Lower leg skin (tissue), 4 donors: Measurements from ENCODE around the gene ATP4A. TPM values are rescaled to one million over a fixed set of nuclear protein-coding genes. Genes with fewer than 3 reads are reported as not detected.

Experiments
- DNase-seq, 2 donors: peaks; one replicate each; pipeline ENCODE4 v3.0.0-alpha.2; 2019; ENCODE audit warnings: low spot score in 2 of 2
- H3K4me3 ChIP-seq: fragments of 200-600 bp; sonication (generic); 2 replicates; pipeline ENCODE4 v1.5.1; 2017; ENCODE audit warnings: mild to moderate bottlenecking, low read depth; ENCODE audit not compliant: poor library complexity, severe bottlenecking
- POLR2A ChIP-seq, 2 donors: fragments of 450-650 bp; IDR thresholded peaks; one replicate each; pipeline ENCODE4 v1.6.1; 2016 to 2017; ENCODE audit warnings: antibody characterized with exemption in 2 of 2, mild to moderate bottlenecking in 1 of 2, moderate library complexity in 1 of 2
- WGBS, 2 donors: methylation state at CpG; one replicate each; pipeline ENCODE4 v1.1.5; 2018; 5-methylcytosine and 5-hydroxymethylcytosine counted together
- intact Hi-C: fragments of 100-400 bp; cut with DNase I; formaldehyde crosslinking; loops from one replicate; pipeline ENCODE4 v1.15.0; 2023; ENCODE audit warnings: low total_unique reads
- total RNA-seq, 4 donors: library from RNA; depleted of rRNA; stranded (reverse); fragments of >200 nt; gene quantifications; one replicate each; pipeline ENCODE4 v1.1.0, GENCODE V29; 2016
- TF ChIP-seq, protein P1 (sequence below), 3 donors: fragments of 450-650 bp; IDR thresholded peaks; one replicate each; pipeline ENCODE4 v1.5.1; 2016; ENCODE audit warnings: antibody characterized with exemption in 3 of 3, mild to moderate bottlenecking in 3 of 3, moderate library complexity in 2 of 3

Gene ATP4A
- total RNA-seq, 4 donors from 2014 or later: not detected

DNA sequence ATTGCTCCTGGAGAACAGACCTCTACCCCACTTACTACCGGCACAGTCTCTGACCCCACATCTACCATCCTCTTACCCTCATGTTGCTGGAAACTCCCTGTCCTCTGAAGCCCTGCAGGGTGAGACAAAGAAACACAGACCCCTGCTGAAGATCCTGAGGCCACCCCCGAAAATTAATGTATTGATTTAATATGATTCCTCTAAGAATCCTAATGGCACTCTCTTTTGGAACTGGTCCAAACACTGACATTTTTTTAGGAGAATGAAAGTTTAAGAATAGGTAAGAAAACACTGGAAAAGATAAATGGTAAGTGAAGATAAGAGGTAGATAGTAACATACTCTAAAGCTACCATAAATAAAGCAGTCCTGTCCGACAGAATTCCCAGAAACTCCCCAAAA, 55.3 kb downstream of the ATP4A start:
- WGBS, 2 donors: 89 to 90% methylated on average over 3 of the region's 3 CpGs
- intact Hi-C loops: no loop called here
- no peak for DNase-seq
- no peak overlapping the region for H3K4me3 ChIP-seq
- TF ChIP-seq, protein P1, sequence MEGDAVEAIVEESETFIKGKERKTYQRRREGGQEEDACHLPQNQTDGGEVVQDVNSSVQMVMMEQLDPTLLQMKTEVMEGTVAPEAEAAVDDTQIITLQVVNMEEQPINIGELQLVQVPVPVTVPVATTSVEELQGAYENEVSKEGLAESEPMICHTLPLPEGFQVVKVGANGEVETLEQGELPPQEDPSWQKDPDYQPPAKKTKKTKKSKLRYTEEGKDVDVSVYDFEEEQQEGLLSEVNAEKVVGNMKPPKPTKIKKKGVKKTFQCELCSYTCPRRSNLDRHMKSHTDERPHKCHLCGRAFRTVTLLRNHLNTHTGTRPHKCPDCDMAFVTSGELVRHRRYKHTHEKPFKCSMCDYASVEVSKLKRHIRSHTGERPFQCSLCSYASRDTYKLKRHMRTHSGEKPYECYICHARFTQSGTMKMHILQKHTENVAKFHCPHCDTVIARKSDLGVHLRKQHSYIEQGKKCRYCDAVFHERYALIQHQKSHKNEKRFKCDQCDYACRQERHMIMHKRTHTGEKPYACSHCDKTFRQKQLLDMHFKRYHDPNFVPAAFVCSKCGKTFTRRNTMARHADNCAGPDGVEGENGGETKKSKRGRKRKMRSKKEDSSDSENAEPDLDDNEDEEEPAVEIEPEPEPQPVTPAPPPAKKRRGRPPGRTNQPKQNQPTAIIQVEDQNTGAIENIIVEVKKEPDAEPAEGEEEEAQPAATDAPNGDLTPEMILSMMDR (IDR thresholded peaks at IDR 0.05): no peak
- no peak for TF ChIP-seq POLR2A (IDR thresholded peaks at IDR 0.05)

- no peak for TF ChIP-seq POLR2A (IDR thresholded peaks at IDR 0.05)
- TF ChIP-seq, protein P1 (IDR thresholded peaks at IDR 0.05): no peak
- WGBS, 2 donors: 77 to 85% methylated on average over 11 of the region's 11 CpGs
- DNase-seq: no peak
- intact Hi-C loops: no loop called here
- no peak overlapping the region for H3K4me3 ChIP-seq
Observed at GRCh38 chr19:35507561-35507960, 55.9 kb downstream of the ATP4A start.

DNA sequence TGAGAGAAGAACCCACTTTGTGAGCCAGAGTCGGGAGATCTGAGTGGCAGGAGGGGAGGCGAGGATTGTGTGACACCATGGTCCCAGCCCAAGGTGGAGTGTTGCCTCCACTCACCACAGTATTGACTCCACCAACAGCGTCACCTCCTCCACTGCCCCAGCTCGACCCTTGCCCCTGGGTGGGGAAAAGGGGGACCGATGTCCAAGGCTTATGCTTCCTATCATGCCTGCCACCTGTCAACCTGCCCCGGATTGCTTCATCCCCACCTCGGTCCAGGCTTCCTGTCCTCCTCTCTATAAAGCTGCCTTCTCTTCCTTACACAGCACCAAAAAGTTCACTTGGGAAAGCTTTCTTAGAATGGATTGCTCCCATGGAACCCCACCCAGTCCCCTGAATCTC, 57.4 kb downstream of the ATP4A start:
- WGBS, 2 donors: 79 to 83% methylated on average over 7 of the region's 7 CpGs
- TF ChIP-seq, protein P1 (IDR thresholded peaks at IDR 0.05): no peak
- TF ChIP-seq POLR2A (IDR thresholded peaks at IDR 0.05): no peak
- DNase-seq: no peak
- intact Hi-C loops: no loop called here
- H3K4me3 ChIP-seq: no peak overlapping the region

- intact Hi-C loops: no loop called here
- H3K4me3 ChIP-seq: no peak overlapping the region
- 79% methylated on average over 4 of the region's 4 CpGs for WGBS, 2 donors
- TF ChIP-seq, protein P1 (IDR thresholded peaks at IDR 0.05): no peak
- no peak for TF ChIP-seq POLR2A (IDR thresholded peaks at IDR 0.05)
- no peak for DNase-seq
Observed at GRCh38 chr19:35502751-35503150, 60.7 kb downstream of the ATP4A start.

- no peak overlapping the region for H3K4me3 ChIP-seq
- intact Hi-C loops: no loop called here
- 46 to 49% methylated on average over 15 of the region's 15 CpGs for WGBS, 2 donors
- TF ChIP-seq, protein P1 (IDR thresholded peaks at IDR 0.05): no peak
- TF ChIP-seq POLR2A (IDR thresholded peaks at IDR 0.05): no peak
- DNase-seq: no peak
Observed at GRCh38 chr19:35501684-35502083, 61.8 kb downstream of the ATP4A start.

GRCh38 chr19:35500611-35501010, 62.8 kb downstream of the ATP4A start:
- no peak for TF ChIP-seq POLR2A (IDR thresholded peaks at IDR 0.05)
- TF ChIP-seq, protein P1 (IDR thresholded peaks at IDR 0.05): no peak
- WGBS, 2 donors: 57 to 58% methylated on average over 9 to 10 of the region's 10 CpGs
- peak overlapping the region; percentile 1 for H3K4me3 ChIP-seq
- DNase-seq: no peak
- intact Hi-C loops: no loop called here
